DND-41 (cell line): ENCODE measurements around the gene AMIGO2.

Experiments used
- CTCF ChIP-seq: IDR thresholded peaks from 2 replicates; pipeline ENCODE4 v1.5.1; 2012; ENCODE audit warnings: borderline replicate concordance, low read length, moderate library complexity, mild to moderate bottlenecking; ENCODE audit not compliant: poor library complexity, severe bottlenecking; ENCODE audit errors: extremely low read depth
- EZH2 ChIP-seq: IDR thresholded peaks from 3 replicates; pipeline ENCODE4 v1.6.1; 2012; ENCODE audit warnings: borderline replicate concordance, low read depth, mild to moderate bottlenecking, moderate library complexity, low read length, inconsistent platforms; ENCODE audit not compliant: severe bottlenecking

- no peak for TF ChIP-seq EZH2
- TF ChIP-seq CTCF, result peak; percentile 59
Observed at GRCh38 chr12:47032644-47033043, 47.1 kb downstream of the AMIGO2 start.
